WI38 (cell line): ENCODE results near the gene ITPR1.
A peak's percentile ranks its signal among the peaks of the same experiment; 100 is the strongest.

Source experiments
- H3K4me3 ChIP-seq: 2 replicates; pipeline ENCODE4 v1.5.1; 2011; ENCODE audit warnings: low read depth, mild to moderate bottlenecking, control low read depth, low read length
- CTCF ChIP-seq: IDR thresholded peaks from 2 replicates; pipeline ENCODE4 v1.5.1; 2012; ENCODE audit warnings: low read depth, mild to moderate bottlenecking, control low read depth, low read length

The ITPR1 gene

GRCh38 chr3:4666071-4666470 is 172.9 kb downstream of the ITPR1 start:
- no peak for TF ChIP-seq CTCF
- H3K4me3 ChIP-seq: no peak overlapping the region

GRCh38 chr3:4670352-4670751 is 177.2 kb downstream of the ITPR1 start:
- TF ChIP-seq CTCF: peak; percentile 38
- H3K4me3 ChIP-seq: no peak overlapping the region

- TF ChIP-seq CTCF: no peak
- H3K4me3 ChIP-seq: no peak overlapping the region
These were observed 179.7 kb downstream of the ITPR1 start for GRCh38 chr3:4672725-4673275.

- H3K4me3 ChIP-seq: no peak overlapping the region
- TF ChIP-seq CTCF: no peak
These were observed 181.1 kb downstream of the ITPR1 start for GRCh38 chr3:4674216-4674615.

GRCh38 chr3:4675704-4676103 is 182.6 kb downstream of the ITPR1 start:
- H3K4me3 ChIP-seq: no peak overlapping the region
- TF ChIP-seq CTCF: no peak

- no peak for TF ChIP-seq CTCF
- no peak overlapping the region for H3K4me3 ChIP-seq
These were observed 185.2 kb downstream of the ITPR1 start for GRCh38 chr3:4678320-4678719.

- no peak for TF ChIP-seq CTCF
These were observed 187.1 kb downstream of the ITPR1 start for GRCh38 chr3:4680227-4680691.

More at GRCh38 chr3:4680227-4680691, 187.1 kb downstream of the ITPR1 start:
- H3K4me3 ChIP-seq: no peak overlapping the region
